ENCODE results near the gene PSIP1. TPM values are rescaled to one million over a fixed set of nuclear protein-coding genes. Genes with fewer than 3 reads are reported as not detected.

Gene PSIP1
- total RNA-seq, 1 donor = 108 TPM

- H3K4me3 ChIP-seq (ENCODE audit: low read depth, low read length) = no peak overlapping the region
- no peak for TF ChIP-seq CTCF (IDR thresholded peaks at IDR 0.05; ENCODE audit: insufficient read depth, low read length)
- DNase-seq (ENCODE audit: low read depth) = no peak
These were observed 9.0 kb downstream of the PSIP1 start for GRCh38 chr9:15501803-15502202.

GRCh38 chr9:15501179-15501578 is 9.6 kb downstream of the PSIP1 start:
- peak; percentile 12 for TF ChIP-seq CTCF (IDR thresholded peaks at IDR 0.05; ENCODE audit: insufficient read depth, low read length)
- DNase-seq (ENCODE audit: low read depth) = no peak
- H3K4me3 ChIP-seq (ENCODE audit: low read depth, low read length) = no peak overlapping the region

GRCh38 chr9:15499139-15499538 is 11.6 kb downstream of the PSIP1 start:
- H3K4me3 ChIP-seq (ENCODE audit: low read depth, low read length) = no peak overlapping the region
- no peak for DNase-seq (ENCODE audit: low read depth)
- no peak for TF ChIP-seq CTCF (IDR thresholded peaks at IDR 0.05; ENCODE audit: insufficient read depth, low read length)

DNA sequence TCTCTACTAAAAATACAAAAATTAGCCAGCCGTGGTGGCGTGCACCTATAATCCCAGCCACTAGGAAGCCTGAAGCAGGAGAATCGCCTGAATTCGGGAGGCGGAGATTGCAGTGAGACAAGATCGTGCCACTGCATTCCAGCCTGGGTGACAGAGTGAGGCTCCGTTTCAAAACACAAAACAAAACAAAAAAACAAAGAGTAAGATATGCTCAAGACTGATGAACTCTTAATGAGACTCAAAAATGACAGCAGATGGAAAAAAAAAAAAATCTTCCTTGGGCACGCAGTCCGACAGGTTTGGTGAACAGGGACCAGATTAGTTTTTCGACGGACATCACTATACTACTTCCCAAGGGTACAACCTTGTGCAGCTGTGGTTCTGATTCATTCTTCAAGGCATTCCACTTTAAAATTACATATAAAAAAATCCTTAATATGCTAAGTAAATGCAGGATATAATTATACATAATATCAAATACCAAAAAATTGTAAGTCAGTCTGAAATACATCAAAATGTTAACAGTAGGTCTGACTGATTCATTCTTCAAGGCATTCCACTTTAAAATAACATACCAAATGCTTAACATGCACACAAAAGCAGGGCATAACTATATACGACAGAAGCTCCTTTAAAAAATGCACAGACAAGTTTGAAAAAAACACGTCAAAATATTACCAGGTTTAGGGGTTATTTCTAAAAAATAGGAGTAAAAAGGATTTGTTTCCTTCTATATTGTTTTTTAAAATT is 12.3 kb downstream of the PSIP1 start:
- H3K4me3 ChIP-seq (ENCODE audit: low read depth, low read length) = no peak overlapping the region
- no peak for TF ChIP-seq CTCF (IDR thresholded peaks at IDR 0.05; ENCODE audit: insufficient read depth, low read length)
- no peak for DNase-seq (ENCODE audit: low read depth)

- DNase-seq (ENCODE audit: low read depth) = no peak
- no peak for TF ChIP-seq CTCF (IDR thresholded peaks at IDR 0.05; ENCODE audit: insufficient read depth, low read length)
- H3K4me3 ChIP-seq (ENCODE audit: low read depth, low read length) = no peak overlapping the region
These were observed 18.2 kb downstream of the PSIP1 start for GRCh38 chr9:15492485-15493150.

DNA sequence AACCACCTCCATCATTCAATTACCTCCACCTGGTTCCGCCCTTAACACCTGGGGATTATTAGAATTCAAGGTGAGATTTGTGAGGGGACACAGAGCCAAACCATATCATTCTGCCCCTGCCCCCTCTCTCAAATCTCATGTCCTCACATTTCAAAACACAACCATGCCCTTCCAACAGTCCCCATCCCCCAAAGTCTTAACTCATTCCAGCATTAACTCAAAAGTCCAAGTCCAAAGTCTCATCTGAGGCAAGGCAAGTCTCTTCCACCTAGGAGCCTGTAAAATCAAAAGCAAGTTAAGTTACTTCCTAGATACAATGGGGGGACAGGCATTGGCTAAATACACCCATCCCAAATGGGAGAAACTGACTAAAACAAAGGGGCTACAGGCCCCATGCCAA is 18.8 kb downstream of the PSIP1 start:
- H3K4me3 ChIP-seq (ENCODE audit: low read depth, low read length) = no peak overlapping the region
- DNase-seq (ENCODE audit: low read depth) = no peak
- TF ChIP-seq CTCF (IDR thresholded peaks at IDR 0.05; ENCODE audit: insufficient read depth, low read length) = no peak
